CD4-positive, alpha-beta memory T cell (primary cell): ENCODE data around the gene PPM1N. TPM values are rescaled to one million over a fixed set of nuclear protein-coding genes. Genes with fewer than 3 reads are reported as not detected.

Experiments
- CTCF ChIA-PET: fragments of 350-600 bp; sonication (Branson Sonifier 250); formaldehyde crosslinking; loops from one replicate; lab custom pipeline; 2021; ENCODE audit warnings: inconsistent platforms; ENCODE audit not compliant: partially characterized antibody; lab: Charles Lee
- POLR2A ChIA-PET: fragments of 350-600 bp; sonication (Branson Sonifier 250); formaldehyde crosslinking; loops from one replicate; lab custom pipeline; 2021; ENCODE audit not compliant: partially characterized antibody; lab: Charles Lee
- DNase-seq, 5 donors: peaks; one replicate each; pipeline versions ENCODE4 v3.0.0 to v3.0.0-alpha.2; 2020 to 2022; ENCODE audit warnings: mixed read lengths in 1 of 5
- H3K27ac ChIP-seq: one replicate; pipeline ENCODE4 v1.7.0; 2013; ENCODE audit warnings: low read depth, low read length
- H3K27me3 ChIP-seq: 2 replicates; pipeline ENCODE4 v1.7.0; 2013; ENCODE audit warnings: mild to moderate bottlenecking, low read length, moderate library complexity; ENCODE audit not compliant: insufficient read depth
- H3K36me3 ChIP-seq: 2 replicates; pipeline ENCODE4 v1.7.0; 2013; ENCODE audit warnings: mild to moderate bottlenecking, low read length, moderate library complexity; ENCODE audit not compliant: insufficient read depth
- H3K4me1 ChIP-seq: 2 replicates; pipeline ENCODE4 v1.7.0; 2013; ENCODE audit warnings: mild to moderate bottlenecking, low read length, moderate library complexity; ENCODE audit not compliant: insufficient read depth
- H3K4me3 ChIP-seq, 2 donors: one replicate each; pipeline ENCODE4 v1.7.0; 2013; ENCODE audit warnings: low read length in 2 of 2, mild to moderate bottlenecking in 1 of 2
- H3K9me3 ChIP-seq, 2 donors: one replicate each; pipeline ENCODE4 v1.7.0; 2013; ENCODE audit warnings: low read length in 2 of 2, control low read depth in 1 of 2; ENCODE audit not compliant: control insufficient read depth in 1 of 2
- H3K27ac Mint-ChIP-seq, 7 donors: one replicate each; pipeline ENCODE4 v1.8.0; 2020 to 2021; ENCODE audit warnings: mixed read lengths in 7 of 7, mild to moderate bottlenecking in 6 of 7, inconsistent platforms in 3 of 7, moderate library complexity in 3 of 7
- H3K27me3 Mint-ChIP-seq, 2 donors: one replicate each; pipeline ENCODE4 v1.8.0; 2020 to 2021; ENCODE audit warnings: mixed read lengths in 2 of 2
- H3K36me3 Mint-ChIP-seq, 2 donors: one replicate each; pipeline ENCODE4 v1.8.0; 2020 to 2021; ENCODE audit warnings: mixed read lengths in 2 of 2, inconsistent platforms in 1 of 2, mild to moderate bottlenecking in 1 of 2
- H3K4me1 Mint-ChIP-seq, 4 donors: one replicate each; pipeline ENCODE4 v1.8.0; 2020 to 2021; ENCODE audit warnings: mixed read lengths in 4 of 4, mild to moderate bottlenecking in 1 of 4
- H3K4me3 Mint-ChIP-seq, 8 donors: one replicate each; pipeline ENCODE4 v1.8.0; 2020 to 2021; ENCODE audit warnings: mixed read lengths in 8 of 8, mild to moderate bottlenecking in 7 of 8, moderate library complexity in 6 of 8, inconsistent platforms in 3 of 8
- H3K9me3 Mint-ChIP-seq, 8 donors: one replicate each; pipeline ENCODE4 v1.8.0; 2020 to 2021; ENCODE audit warnings: mixed read lengths in 8 of 8, mild to moderate bottlenecking in 5 of 8, inconsistent platforms in 3 of 8, moderate library complexity in 1 of 8
- intact Hi-C: fragments of 100-400 bp; cut with micrococcal nuclease; formaldehyde crosslinking; loops from one replicate; pipeline ENCODE4 v1.15.1; 2023
- polyA plus RNA-seq, 2 donors: library from polyadenylated mRNA; unstranded; fragments of 300-500 nt; fragmentation: Illumina TruSeq; gene quantifications; one replicate each; pipeline ENCODE4 v1.2.3, GENCODE V29; 2021
- total RNA-seq, 2 experiments: library from RNA; stranded (reverse); gene quantifications; one replicate each; pipeline ENCODE4 v1.2.3, GENCODE V29; 2021

The PPM1N gene
- total and polyA plus RNA-seq, 4 experiments from 2014 or later: 3.7 to 7.9 (median 4.9) TPM

- CTCF ChIA-PET: interaction anchor here (1.0 to 5.2 kb wide), 7 partner anchors 10 to 173 kb away, joined by 3 to 65 read pairs (median 23); no protein-coding TSS in a partner anchor
- Mint-ChIP-seq H3K4me1 (peaks cover 9 to 73% (median 21%) of the 10 kb centered on the region in 4 donors), H3K27me3 (peaks cover 2 to 3% of the 10 kb centered on the region in 2 donors), H3K27ac (peak overlapping the region; percentile 99 to 100 (median 99)), H3K9me3 (peaks cover 0 to 53% (median 0%) of the 10 kb centered on the region in 8 donors), H3K36me3 (peaks cover 5 to 56% of the 10 kb centered on the region in 2 donors), H3K4me3 (peak overlapping the region; percentile 93 to 96 (median 95))
- H3K27ac ChIP-seq: peak overlapping the region; percentile 98
- peak overlapping the region; percentile 93 to 100 for H3K4me3 ChIP-seq
- intact Hi-C loops: loop anchor here (1.0 kb wide), 3 partner anchors 9 to 115 kb away; partner anchors contain the start of gene OPA3
- peaks cover 27% of the 10 kb centered on the region for H3K4me1 ChIP-seq
- H3K36me3 ChIP-seq: no peaks in the 10 kb centered on the region
- POLR2A ChIA-PET: interaction anchor here (1.0 to 8.5 kb wide), 20 partner anchors 8 to 1644 kb away, joined by 3 to 240 read pairs (median 6); partner anchors contain the start of genes ERCC1, OPA3, PPP1R13L and VASP
- no peaks in the 10 kb centered on the region for H3K27me3 ChIP-seq
- peak; percentile 92 to 97 (median 96) for DNase-seq
- H3K9me3 ChIP-seq: no peaks in the 10 kb centered on the region
These were observed 28.9 kb upstream of the PPM1N start for GRCh38 chr19:45469132-45469944.

- peak overlapping the region; percentile 98 for H3K27ac ChIP-seq
- H3K4me3 Mint-ChIP-seq: peak overlapping the region; percentile 93 to 96 (median 95)
- ChIA-PET CTCF (interaction anchor here (1.0 to 5.2 kb wide), 6 partner anchors 9 to 172 kb away, joined by 3 to 65 read pairs (median 30); no protein-coding TSS in a partner anchor), POLR2A (interaction anchor here (1.0 to 8.5 kb wide), 9 partner anchors 8 to 66 kb away, joined by 3 to 240 read pairs (median 7); partner anchors contain the start of genes ERCC1 and PPP1R13L)
- peaks cover 3 to 4% of the 10 kb centered on the region in 2 donors for H3K27me3 Mint-ChIP-seq
- no peaks in the 10 kb centered on the region for H3K9me3 ChIP-seq
- peaks cover 27% of the 10 kb centered on the region for H3K4me1 ChIP-seq
- peak overlapping the region; percentile 99 to 100 (median 99) for H3K27ac Mint-ChIP-seq
- H3K4me1 Mint-ChIP-seq: peaks cover 15 to 81% (median 26%) of the 10 kb centered on the region in 4 donors
- DNase-seq: peak in 3 of 5 donors; percentile 63 to 76 (median 70)
- H3K4me3 ChIP-seq: peak overlapping the region; percentile 93 to 100
- H3K9me3 Mint-ChIP-seq: peaks cover 0 to 61% (median 0%) of the 10 kb centered on the region in 8 donors
- no peaks in the 10 kb centered on the region for H3K27me3 ChIP-seq
- H3K36me3 Mint-ChIP-seq: peaks cover 5 to 61% of the 10 kb centered on the region in 2 donors
- H3K36me3 ChIP-seq: no peaks in the 10 kb centered on the region
- intact Hi-C loops: loop anchor here (1.0 kb wide), 3 partner anchors 8 to 114 kb away; partner anchors contain the start of gene OPA3
These were observed 28.1 kb upstream of the PPM1N start for GRCh38 chr19:45469945-45470761.

- Histone ChIP-seq H3K27me3 (no peaks in the 10 kb centered on the region), H3K9me3 (no peaks in the 10 kb centered on the region), H3K4me1 (peaks cover 27% of the 10 kb centered on the region), H3K27ac (no peak overlapping the region), H3K4me3 (no peak overlapping the region), H3K36me3 (no peaks in the 10 kb centered on the region)
- Mint-ChIP-seq H3K27ac (peak overlapping the region; percentile 99 to 100 (median 99)), H3K27me3 (peaks cover 3 to 4% of the 10 kb centered on the region in 2 donors), H3K4me1 (peaks cover 16 to 84% (median 28%) of the 10 kb centered on the region in 4 donors), H3K4me3 (peak overlapping the region; percentile 93 to 96 (median 95)), H3K36me3 (peaks cover 5 to 61% of the 10 kb centered on the region in 2 donors), H3K9me3 (peaks cover 0 to 66% (median 0%) of the 10 kb centered on the region in 8 donors)
- ChIA-PET CTCF (interaction anchor here (1.1 to 5.2 kb wide), 2 partner anchors 8 to 14 kb away, joined by 5 to 65 read pairs; no protein-coding TSS in a partner anchor), POLR2A (interaction anchor here (8.5 kb wide), 2 partner anchors 21 to 31 kb away, joined by 113 to 240 read pairs; no protein-coding TSS in a partner anchor)
- intact Hi-C loops: no loop called here
- DNase-seq: peak in 2 of 5 donors; percentile 27 to 44
These were observed 27.5 kb upstream of the PPM1N start for GRCh38 chr19:45470762-45471081.

- POLR2A ChIA-PET: interaction anchor here (8.5 kb wide), 2 partner anchors 21 to 32 kb away, joined by 113 to 240 read pairs; no protein-coding TSS in a partner anchor
- H3K27me3 Mint-ChIP-seq: peaks cover 3 to 4% of the 10 kb centered on the region in 2 donors
- Histone ChIP-seq H3K9me3 (no peaks in the 10 kb centered on the region), H3K27me3 (no peaks in the 10 kb centered on the region), H3K4me1 (peaks cover 27% of the 10 kb centered on the region), H3K4me3 (no peak overlapping the region), H3K36me3 (no peaks in the 10 kb centered on the region), H3K27ac (no peak overlapping the region)
- peaks cover 5 to 61% of the 10 kb centered on the region in 2 donors for H3K36me3 Mint-ChIP-seq
- CTCF ChIA-PET: interaction anchor here (1.1 to 1.3 kb wide), 2 partner anchors 14 to 32 kb away, joined by 5 to 6 read pairs; no protein-coding TSS in a partner anchor
- H3K27ac Mint-ChIP-seq: peak overlapping the region; percentile 89 to 100 (median 99)
- peak overlapping the region; percentile 4 to 96 (median 94) for H3K4me3 Mint-ChIP-seq
- DNase-seq: peak; percentile 23 to 51 (median 39)
- H3K9me3 Mint-ChIP-seq: peaks cover 0 to 69% (median 0%) of the 10 kb centered on the region in 8 donors
- peaks cover 17 to 86% (median 30%) of the 10 kb centered on the region in 4 donors for H3K4me1 Mint-ChIP-seq
- intact Hi-C loops: no loop called here
These were observed 26.9 kb upstream of the PPM1N start for GRCh38 chr19:45471111-45471930.

GRCh38 chr19:45471931-45472562 is 26.2 kb upstream of the PPM1N start:
- H3K9me3 ChIP-seq: no peaks in the 10 kb centered on the region
- DNase-seq: peak in 4 of 5 donors; percentile 16 to 51 (median 44)
- peaks cover 26% of the 10 kb centered on the region for H3K4me1 ChIP-seq
- intact Hi-C loops: no loop called here
- Mint-ChIP-seq H3K9me3 (peaks cover 0 to 75% (median 0%) of the 10 kb centered on the region in 8 donors), H3K27me3 (peaks cover 3 to 4% of the 10 kb centered on the region in 2 donors), H3K36me3 (peaks cover 5 to 61% of the 10 kb centered on the region in 2 donors), H3K4me1 (peaks cover 19 to 90% (median 32%) of the 10 kb centered on the region in 4 donors), H3K4me3 (peak overlapping the region in 7 of 8 donors; percentile 4 to 95 (median 40)), H3K27ac (peak overlapping the region in 6 of 7 donors; percentile 31 to 99 (median 92))
- H3K36me3 ChIP-seq: no peaks in the 10 kb centered on the region
- H3K27me3 ChIP-seq: no peaks in the 10 kb centered on the region
- POLR2A ChIA-PET: interaction anchor here (8.5 kb wide), 2 partner anchors 22 to 33 kb away, joined by 113 to 240 read pairs; no protein-coding TSS in a partner anchor
- CTCF ChIA-PET: interaction anchor here (1.1 to 2.1 kb wide), 4 partner anchors 13 to 32 kb away, joined by 5 to 7 read pairs (median 6); no protein-coding TSS in a partner anchor
- no peak overlapping the region for H3K27ac ChIP-seq
- H3K4me3 ChIP-seq: no peak overlapping the region
